ENCODE measurements around the gene ODAD3. TPM values are rescaled to one million over a fixed set of nuclear protein-coding genes. Genes with fewer than 3 reads are reported as not detected.

Gene ODAD3
- total RNA-seq, 4 donors from 2014 or later = 0.44 to 1.1 (median 0.94) TPM; not detected in 1

GRCh38 chr19:11405846-11406643, 28.9 kb downstream of the ODAD3 start:
- TF ChIP-seq, protein P1, sequence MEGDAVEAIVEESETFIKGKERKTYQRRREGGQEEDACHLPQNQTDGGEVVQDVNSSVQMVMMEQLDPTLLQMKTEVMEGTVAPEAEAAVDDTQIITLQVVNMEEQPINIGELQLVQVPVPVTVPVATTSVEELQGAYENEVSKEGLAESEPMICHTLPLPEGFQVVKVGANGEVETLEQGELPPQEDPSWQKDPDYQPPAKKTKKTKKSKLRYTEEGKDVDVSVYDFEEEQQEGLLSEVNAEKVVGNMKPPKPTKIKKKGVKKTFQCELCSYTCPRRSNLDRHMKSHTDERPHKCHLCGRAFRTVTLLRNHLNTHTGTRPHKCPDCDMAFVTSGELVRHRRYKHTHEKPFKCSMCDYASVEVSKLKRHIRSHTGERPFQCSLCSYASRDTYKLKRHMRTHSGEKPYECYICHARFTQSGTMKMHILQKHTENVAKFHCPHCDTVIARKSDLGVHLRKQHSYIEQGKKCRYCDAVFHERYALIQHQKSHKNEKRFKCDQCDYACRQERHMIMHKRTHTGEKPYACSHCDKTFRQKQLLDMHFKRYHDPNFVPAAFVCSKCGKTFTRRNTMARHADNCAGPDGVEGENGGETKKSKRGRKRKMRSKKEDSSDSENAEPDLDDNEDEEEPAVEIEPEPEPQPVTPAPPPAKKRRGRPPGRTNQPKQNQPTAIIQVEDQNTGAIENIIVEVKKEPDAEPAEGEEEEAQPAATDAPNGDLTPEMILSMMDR (IDR thresholded peaks at IDR 0.05) = no peak
- TF ChIP-seq POLR2A (IDR thresholded peaks at IDR 0.05) = no peak
- 42 to 43% methylated on average over 36 to 37 of the region's 44 CpGs for WGBS, 2 donors
- intact Hi-C loops (cut with DNase I; ENCODE audit: low total_unique reads) = no loop called here
- DNase-seq (ENCODE audit: low spot score in 2 of 2) = no peak
- no peak overlapping the region for H3K4me3 ChIP-seq (ENCODE audit: low read depth, poor library complexity, severe bottlenecking)

- no peak for DNase-seq (ENCODE audit: low spot score in 2 of 2)
- TF ChIP-seq, protein P1 (IDR thresholded peaks at IDR 0.05) = no peak
- TF ChIP-seq POLR2A (IDR thresholded peaks at IDR 0.05) = no peak
- intact Hi-C loops (cut with DNase I; ENCODE audit: low total_unique reads) = no loop called here
- H3K4me3 ChIP-seq (ENCODE audit: low read depth, poor library complexity, severe bottlenecking) = no peak overlapping the region
- WGBS, 2 donors = 67 to 75% methylated on average over 9 of the region's 9 CpGs
Measured at GRCh38 chr19:11404588-11405222, 30.2 kb downstream of the ODAD3 start.

DNA sequence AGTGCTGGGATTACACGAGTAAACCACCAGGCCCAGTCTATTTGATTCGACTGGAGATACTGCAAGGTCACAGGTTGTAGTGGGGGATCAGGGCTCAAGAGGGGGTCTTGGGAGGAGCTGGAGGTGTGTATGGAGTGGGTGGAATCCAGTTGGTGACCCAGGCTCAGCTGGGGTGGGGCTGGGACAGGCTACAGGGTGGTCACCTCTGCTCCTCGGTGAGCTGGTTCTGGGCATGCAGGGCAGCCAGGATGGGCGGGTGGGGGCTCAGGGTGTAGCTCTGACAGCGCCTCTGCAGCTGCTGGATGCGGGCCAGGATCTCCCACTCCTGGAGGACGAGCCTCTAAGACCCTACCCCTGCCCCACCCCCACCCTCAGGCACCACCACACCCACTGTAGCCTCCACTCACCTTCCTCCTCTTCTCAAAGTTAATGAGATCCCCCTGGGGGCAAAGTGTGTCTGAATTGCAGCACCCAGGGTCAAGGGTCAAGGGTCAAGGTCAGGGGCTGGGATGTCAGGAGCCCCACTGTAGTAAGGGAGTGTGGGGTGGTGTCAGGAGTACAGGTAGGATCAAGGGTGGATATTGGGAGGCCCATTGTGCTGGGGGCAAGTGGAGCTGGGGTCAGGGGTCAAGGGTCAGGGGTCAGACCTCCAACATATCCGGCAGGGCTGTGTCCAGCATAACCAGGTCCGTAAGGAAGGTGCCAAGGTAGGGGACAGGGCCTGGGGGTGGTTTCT, 32.9 kb downstream of the ODAD3 start:
- no peak for TF ChIP-seq POLR2A (IDR thresholded peaks at IDR 0.05)
- TF ChIP-seq, protein P1 (IDR thresholded peaks at IDR 0.05) = no peak
- intact Hi-C loops (cut with DNase I; ENCODE audit: low total_unique reads) = no loop called here
- 70 to 84% methylated on average over 9 of the region's 9 CpGs for WGBS, 2 donors
- no peak overlapping the region for H3K4me3 ChIP-seq (ENCODE audit: low read depth, poor library complexity, severe bottlenecking)
- DNase-seq (ENCODE audit: low spot score in 2 of 2) = no peak

GRCh38 chr19:11400798-11401197, 34.1 kb downstream of the ODAD3 start:
- intact Hi-C loops (cut with DNase I; ENCODE audit: low total_unique reads) = no loop called here
- no peak overlapping the region for H3K4me3 ChIP-seq (ENCODE audit: low read depth, poor library complexity, severe bottlenecking)
- no peak for DNase-seq (ENCODE audit: low spot score in 2 of 2)
- no peak for TF ChIP-seq POLR2A (IDR thresholded peaks at IDR 0.05)
- TF ChIP-seq, protein P1 (IDR thresholded peaks at IDR 0.05) = no peak
- 77 to 88% methylated on average over 1 of the region's 1 CpG for WGBS, 2 donors

DNA sequence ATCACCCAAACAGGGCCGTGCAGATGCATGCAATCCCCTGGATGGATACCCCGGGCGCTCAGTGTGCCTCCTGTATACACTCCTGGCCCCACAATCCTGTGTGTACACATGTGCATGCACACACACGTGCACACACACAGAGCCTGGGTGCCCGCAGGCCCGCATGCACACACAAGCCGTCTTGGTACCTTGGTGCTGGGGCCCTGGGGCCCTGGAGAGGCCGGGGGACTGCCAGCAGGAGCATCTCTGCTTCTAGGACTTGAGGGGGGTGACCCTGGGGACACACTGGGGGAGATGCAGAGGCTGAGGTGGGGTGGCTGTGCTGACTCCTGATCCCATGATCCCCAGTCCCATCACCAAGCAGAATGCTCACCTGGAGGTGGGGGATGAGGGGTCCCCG, 35.3 kb downstream of the ODAD3 start:
- no peak for TF ChIP-seq POLR2A (IDR thresholded peaks at IDR 0.05)
- TF ChIP-seq, protein P1 (IDR thresholded peaks at IDR 0.05) = no peak
- no peak for DNase-seq (ENCODE audit: low spot score in 2 of 2)
- intact Hi-C loops (cut with DNase I; ENCODE audit: low total_unique reads) = no loop called here
- no peak overlapping the region for H3K4me3 ChIP-seq (ENCODE audit: low read depth, poor library complexity, severe bottlenecking)
- 88 to 91% methylated on average over 8 to 9 of the region's 9 CpGs for WGBS, 2 donors

Data from lower leg skin (tissue), 4 donors.